PC-9 (cell line): ENCODE results near the gene JTB.

Experiments used
- CTCF ChIP-seq: fragments of 200-600 bp; sonication (generic); conservative IDR thresholded peaks from 2 replicates; pipeline ENCODE4 v1.6.1; 2017; ENCODE audit warnings: mixed run types, antibody characterized with exemption, mild to moderate bottlenecking, moderate library complexity
- EZH2 ChIP-seq: fragments of 200-600 bp; sonication (generic); IDR thresholded peaks from 2 replicates; pipeline ENCODE4 v1.8.0; 2017; ENCODE audit warnings: antibody characterized with exemption, low read depth

- TF ChIP-seq CTCF: no peak
- no peak for TF ChIP-seq EZH2
Observed at GRCh38 chr1:153933430-153933829, 44.0 kb downstream of the JTB start.
